Activated T-cell treated with anti-CD3 and anti-CD28 coated beads for 24 hours (primary cell): Measurements from ENCODE around the gene C3orf62.
"Not testable (repeated sequence)": the region's sequence is repeated elsewhere in the genome, so short reads cannot be mapped to it uniquely, and the experiment has no call there.

Experiments
- DNase-seq: peaks from one replicate; pipeline ENCODE4 v3.0.0-alpha.2; 2020; ENCODE audit warnings: low read depth

Gene C3orf62

DNA sequence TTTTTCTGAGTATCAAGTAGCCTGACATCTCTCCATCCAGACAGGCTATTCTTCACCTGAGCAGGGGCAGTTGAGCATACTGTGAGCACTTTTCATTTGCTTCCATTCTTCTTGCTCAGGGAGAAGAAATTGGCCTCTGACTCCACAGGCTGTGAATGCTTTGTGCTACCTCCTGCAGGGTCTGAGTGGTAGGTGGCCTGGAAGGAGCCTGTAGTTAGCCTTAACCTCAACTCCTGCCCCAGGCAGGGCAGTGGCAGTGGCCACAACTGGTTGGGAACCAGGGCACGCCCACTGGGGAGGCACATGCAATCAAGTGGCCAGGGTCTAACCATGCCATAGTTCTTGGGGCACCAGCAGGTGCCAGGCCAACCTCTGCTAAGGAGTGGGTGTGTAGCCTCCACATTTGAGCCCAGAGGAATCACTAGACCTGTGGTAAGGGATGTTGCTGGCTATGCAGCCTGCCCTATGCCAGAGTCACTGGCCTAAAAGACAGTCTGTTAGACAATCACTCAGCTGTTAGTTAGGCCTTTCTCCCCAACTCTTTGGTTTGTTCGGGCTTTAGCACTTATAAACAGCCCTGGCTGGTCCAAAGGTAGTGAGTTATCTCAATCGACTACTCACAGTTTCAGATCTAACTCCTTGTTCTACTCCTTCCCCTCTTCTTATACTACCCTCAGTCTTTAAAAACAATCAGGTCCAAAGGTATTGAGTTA, 7.4 kb downstream of the C3orf62 start:
- DNase-seq: no peak

DNA sequence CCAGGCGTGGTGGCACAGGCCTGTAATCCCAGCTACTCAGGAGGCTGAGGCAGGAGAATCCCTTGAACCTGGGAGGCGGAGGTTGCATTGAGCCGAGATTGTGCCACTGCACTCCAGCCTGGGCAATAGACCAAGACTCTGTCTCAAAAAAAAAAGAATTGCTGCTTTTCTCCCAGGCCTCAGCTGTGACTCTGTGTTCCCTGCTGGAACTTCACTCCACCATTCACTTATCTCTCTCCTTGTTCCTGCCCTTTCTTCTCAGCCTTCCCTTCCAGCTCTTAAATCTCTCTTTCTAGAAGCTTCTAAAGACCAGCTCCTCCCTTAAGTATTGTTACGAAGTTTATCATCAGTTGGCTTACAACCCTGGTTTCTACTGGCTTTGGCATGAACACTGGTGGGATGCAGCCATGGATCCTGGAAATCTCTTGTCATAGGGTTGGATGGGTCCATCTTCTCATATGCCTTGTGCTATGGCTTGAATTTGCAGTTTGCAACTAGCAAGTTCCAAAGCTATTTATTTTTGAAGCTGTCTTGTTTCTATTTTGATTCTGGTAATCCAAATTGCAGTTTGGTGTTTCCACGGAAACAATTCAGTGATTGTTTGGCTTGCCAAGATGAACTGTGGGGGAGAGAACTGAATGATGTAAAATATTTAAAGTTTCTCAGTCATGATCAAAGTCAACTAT, 10.5 kb downstream of the C3orf62 start:
- no peak for DNase-seq

GRCh38 chr3:49265661-49266386, 11.2 kb downstream of the C3orf62 start:
- DNase-seq: no peak

DNA sequence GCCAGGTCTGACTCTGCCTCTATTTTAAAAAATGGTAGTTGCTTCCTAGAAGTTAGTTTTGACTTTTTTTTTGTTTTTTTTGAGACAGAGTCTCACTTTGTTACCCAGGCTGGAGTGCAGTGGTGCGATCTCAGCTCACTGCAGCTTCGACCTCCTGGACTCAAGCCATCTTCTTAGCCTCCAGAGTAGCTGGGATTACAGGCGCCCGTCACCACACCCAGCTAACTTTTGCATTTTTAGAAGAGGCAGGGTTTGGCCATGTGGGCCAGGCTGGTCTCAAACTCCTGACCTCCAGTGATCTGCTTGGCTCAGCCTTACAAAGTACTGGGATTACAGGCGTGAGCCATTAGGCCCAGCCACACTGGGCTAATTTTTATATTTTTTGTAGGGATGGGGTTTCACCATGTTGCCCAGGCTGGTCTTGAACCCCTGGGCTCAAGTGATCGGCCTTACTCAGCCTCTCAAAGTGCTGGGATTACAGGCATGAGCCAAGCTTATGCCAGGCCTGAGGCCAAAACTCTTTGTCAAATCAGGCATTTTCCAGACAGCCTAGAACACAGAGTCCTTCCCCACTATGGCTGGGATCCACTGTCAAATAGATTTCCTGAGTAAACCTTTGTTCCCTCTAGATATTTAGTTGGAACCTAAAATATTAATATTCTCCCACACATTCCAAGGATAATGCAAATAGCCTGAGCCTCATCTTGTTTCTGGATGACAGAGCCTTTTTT, 13.7 kb downstream of the C3orf62 start:
- DNase-seq: no peak

DNA sequence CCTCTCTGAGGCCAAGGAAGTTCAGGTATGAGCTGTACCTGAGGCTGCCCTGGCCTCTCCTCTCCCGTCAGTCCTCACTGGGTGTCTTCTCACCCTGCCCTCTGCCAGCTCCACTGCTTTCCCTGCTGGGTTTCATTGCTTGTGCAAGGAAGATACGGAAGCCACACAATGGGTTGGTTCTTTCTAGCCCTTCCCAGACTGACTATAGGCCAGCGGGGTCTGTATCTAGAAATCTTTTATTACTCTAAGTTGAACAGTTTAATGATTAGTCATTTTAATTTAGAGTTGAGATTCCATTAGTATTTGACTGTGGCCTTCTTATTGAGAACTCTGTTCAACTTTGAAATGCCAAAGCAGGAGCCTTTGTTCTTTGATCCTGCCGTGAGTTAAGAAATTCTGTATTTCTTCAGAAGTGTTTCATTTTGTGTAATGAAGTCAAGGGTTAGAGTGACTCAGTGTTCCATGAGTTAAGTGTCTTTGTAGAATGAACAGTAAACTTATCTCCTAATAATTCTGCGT, 16.2 kb downstream of the C3orf62 start:
- DNase-seq: no peak

GRCh38 chr3:49257187-49257586, 19.8 kb downstream of the C3orf62 start:
- no peak for DNase-seq

DNA sequence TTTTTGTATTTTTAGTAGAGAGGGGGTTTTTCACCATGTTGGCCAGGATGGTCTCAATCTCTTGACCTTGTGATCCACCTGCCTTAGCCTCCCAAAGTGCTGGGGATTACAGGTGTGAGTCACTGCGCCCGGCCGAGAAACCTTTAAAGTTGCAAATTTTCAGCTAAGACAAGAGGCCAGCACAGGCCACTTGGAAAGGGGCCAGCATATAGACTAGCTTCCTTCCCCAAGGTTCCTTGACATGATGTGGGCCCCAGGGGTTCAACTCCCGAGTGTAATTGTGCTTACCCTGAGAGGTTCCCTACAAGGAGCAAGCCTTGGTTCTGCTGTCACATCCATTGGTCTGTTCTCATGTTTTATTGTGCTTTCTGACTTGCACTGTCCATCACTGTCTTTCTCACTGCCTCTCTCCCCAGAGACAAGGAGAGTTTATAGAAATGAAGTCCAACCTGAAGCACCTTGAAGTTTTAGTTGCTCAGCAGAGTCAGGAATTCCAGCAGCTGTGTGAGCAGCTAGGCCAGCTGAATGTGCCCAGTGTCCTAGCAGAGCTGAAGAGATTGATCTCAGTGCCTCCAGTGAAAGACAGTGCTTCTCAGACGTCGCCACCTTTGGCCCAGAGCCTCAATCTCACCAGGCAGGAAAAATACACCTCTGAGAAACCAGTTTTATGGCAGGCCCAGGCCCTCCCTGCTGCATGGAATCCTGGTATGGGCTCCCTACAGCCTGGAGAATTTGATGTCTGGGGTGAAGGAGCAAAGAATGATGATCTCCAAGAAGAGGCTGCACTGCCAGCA, 21.1 kb downstream of the C3orf62 start:
- DNase-seq: no peak

GRCh38 chr3:49255112-49255511, 21.9 kb downstream of the C3orf62 start:
- no peak for DNase-seq

DNA sequence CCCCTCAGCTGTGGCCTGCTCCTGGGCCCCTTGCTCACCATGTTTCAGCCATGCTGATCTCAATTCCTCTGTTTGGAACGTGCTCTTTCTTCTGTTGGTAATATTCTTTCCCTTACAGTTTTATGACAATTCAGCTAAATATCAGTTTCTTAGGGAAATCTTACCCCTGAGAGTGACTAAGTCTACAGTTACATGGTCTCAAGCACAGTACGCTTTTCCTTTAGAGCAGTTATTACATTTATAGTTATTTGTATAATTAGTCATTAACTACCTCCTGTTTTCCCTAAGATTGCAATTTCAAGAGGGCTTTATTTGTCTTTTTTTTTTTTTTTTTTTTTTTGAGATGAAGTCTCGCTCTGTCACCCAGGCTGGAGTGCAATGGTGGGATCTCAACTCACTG, 23.5 kb downstream of the C3orf62 start:
- no peak for DNase-seq

- DNase-seq: no peak
Observed at GRCh38 chr3:49248840-49249227, 28.2 kb downstream of the C3orf62 start.

GRCh38 chr3:49244581-49245205, 32.3 kb downstream of the C3orf62 start:
- DNase-seq: no peak

- DNase-seq: not testable (repeated sequence)
Observed at GRCh38 chr3:49240091-49240490, 36.9 kb downstream of the C3orf62 start.

DNA sequence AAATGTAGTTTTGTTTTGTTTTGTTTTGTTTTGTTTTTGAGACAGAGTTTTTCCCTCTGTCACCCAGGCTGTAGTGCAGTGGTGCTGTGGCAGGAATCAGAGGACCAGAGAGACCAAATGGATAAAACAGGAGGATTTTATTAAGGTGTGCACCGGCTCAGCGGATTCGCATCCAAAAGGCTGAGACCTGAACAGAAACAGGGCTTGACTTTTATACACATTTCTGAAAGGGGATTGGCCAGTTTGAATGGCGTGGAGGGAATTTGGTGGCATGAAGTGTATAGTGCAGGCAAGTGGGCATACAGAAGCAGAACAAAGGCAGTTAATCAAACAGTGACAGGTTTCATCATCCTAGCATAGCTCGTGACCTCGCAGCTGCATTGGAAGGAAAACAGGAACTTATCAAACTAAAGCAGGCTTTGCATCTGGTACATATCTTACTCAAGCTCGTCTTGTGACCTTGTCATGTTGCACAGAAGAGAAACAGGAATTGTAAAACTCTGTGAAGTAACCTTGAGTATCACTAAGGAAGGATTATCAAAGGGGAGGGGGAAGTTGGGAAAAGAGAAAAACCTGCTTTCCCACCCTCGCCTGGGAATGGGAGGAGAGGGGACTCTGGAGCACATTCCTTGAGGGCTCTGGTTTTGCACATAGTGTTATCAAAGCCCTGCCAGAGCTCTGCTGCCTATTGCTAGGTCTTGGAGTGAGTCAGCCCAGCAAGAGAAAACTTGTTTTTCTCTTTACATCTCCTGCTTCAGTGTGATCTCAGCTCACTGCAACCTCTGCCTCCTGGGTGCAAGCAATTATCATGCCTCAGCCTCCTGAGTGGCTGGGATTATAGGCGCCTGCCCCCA, 38.5 kb downstream of the C3orf62 start:
- DNase-seq: no peak

DNA sequence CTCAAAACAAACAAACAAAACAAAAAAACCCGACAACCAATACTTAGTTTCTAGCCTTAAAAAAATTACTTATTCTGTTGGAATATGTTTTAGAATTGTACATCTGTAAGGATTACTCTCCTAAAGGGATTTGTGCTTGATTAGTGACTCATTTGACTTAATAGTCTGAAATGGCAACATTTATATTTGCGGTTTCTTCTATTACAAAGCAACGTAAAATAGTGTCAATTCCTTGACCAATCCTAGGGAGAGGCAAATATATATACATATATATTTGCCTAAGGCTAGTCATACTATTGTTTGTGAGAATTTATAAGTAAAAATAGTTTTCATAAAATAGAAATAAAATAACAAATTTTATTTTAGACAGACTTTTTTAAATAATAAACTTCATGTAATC, 39.7 kb downstream of the C3orf62 start:
- DNase-seq: no peak

- no peak for DNase-seq
Observed at GRCh38 chr3:49236226-49236625, 40.8 kb downstream of the C3orf62 start.

DNA sequence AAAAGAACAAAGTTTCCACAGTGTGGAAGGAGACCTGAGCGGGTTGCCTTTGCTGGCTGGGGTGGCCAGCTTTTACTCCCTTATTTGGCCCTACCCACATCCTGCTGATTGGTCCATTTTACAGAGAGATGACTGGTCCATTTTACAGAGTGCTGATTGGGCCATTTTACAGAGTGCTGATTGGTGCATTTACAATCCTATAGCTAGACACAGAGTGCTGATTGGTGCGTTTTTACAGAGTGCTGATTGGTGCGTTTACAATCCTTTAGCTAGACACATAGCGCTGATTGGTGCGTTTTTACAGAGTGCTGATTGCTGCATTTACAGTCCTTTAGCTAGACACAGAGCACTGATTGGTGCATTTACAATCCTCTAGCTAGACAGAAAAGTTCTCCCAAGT, 48.2 kb downstream of the C3orf62 start:
- not testable (repeated sequence) for DNase-seq

DNA sequence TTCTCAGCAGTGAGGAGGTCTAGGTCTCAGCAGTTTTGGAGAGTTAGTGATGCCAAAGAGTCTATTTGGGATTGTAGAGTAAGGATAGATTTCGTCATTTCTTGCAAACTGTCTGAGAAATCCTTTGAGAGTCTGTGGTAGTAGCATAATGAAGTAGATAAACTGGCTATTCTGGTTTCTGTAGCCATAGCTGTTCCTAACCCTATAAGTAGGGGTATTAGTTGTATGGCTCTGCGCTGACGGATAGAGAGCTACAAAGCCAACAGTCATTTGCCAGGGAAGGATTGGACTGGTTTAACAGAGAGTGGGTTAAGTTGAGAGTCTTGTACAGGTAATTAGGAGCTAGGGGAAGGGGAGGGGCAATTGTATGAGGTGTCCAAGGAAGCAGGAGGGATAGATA, 55.0 kb downstream of the C3orf62 start:
- DNase-seq: no peak

GRCh38 chr3:49220985-49221563, 56.0 kb downstream of the C3orf62 start:
- not testable (repeated sequence) for DNase-seq

GRCh38 chr3:49219132-49219531, 57.9 kb downstream of the C3orf62 start:
- DNase-seq: no peak
